ENCODE measurements around the gene PKN1. TPM values are rescaled to one million over a fixed set of nuclear protein-coding genes. Genes with fewer than 3 reads are reported as not detected.
A peak's percentile ranks its signal among the peaks of the same experiment; 100 is the strongest.

Gene PKN1
- total and polyA plus RNA-seq, 2 of the 13 experiments (the other 11 are each of a cell fraction or from before 2014, with no cell fraction given) = 45.7 to 54.5 TPM

- no peak overlapping the region; the same call in 1 of the 2 replicates for H3K4me2 ChIP-seq (ENCODE audit: low read depth, low read length)
- FAIRE-seq (no peak), DNase-seq (ENCODE audit: low spot score) (peak; percentile 71), ATAC-seq (peak; percentile 4; the same call in 2 of the 3 replicates)
- H3K79me2 ChIP-seq (ENCODE audit: insufficient read depth, low read length) = no peaks in the 10 kb centered on the region
- no peaks in the 10 kb centered on the region for H4K20me1 ChIP-seq (ENCODE audit: insufficient read depth, low read length)
- no peak overlapping the region for H2AFZ ChIP-seq (ENCODE audit: low read length)
- no peak overlapping the region for H3K27ac ChIP-seq (ENCODE audit: extremely low read length, insufficient read depth, low read length)
- BruUV-seq (replicated peaks) = no TSS peak
- POLR2A ChIA-PET = interaction anchor here (0.7 to 3.5 kb wide), 3 partner anchors 8 to 47 kb away, joined by 3 to 41 read pairs (median 5); partner anchors contain the start of gene DNAJB1
- H3K4me1 ChIP-seq (ENCODE audit: insufficient read depth, low read length) = peaks cover 98% of the 10 kb centered on the region
- CTCF ChIA-PET (ENCODE audit: low intra/inter-chr PET ratio, low total read pairs) = no interaction called here
- no peaks in the 10 kb centered on the region for H3K36me3 ChIP-seq (replicated peaks in 1 of 2; ENCODE audit: control insufficient read depth in 1 of 2, insufficient read depth in 2 of 2, low read length in 2 of 2)
- H3K9ac ChIP-seq (ENCODE audit: insufficient read depth, low read depth, low read length) = no peak overlapping the region
- H3K4me3 ChIP-seq (replicated peaks in 1 of 3; ENCODE audit: insufficient read depth in 1 of 3, low read depth in 2 of 3, low read length in 3 of 3) = no peak overlapping the region
- 18% methylated on average over 10 of the region's 12 CpGs for WGBS (ENCODE audit: low lambda C conversion rate)
- in situ Hi-C loops (cut with HindIII; ENCODE audit: extremely low pct_ligation_motif_present, low pct_unique_long_range_greater_than_20kb) (no loop called here), intact Hi-C loops (cut with micrococcal nuclease; ENCODE audit: unreplicated experiment) (no loop called here)
- H3K9me3 ChIP-seq (ENCODE audit: low read length) = no peaks in the 10 kb centered on the region
- no peaks in the 10 kb centered on the region for H3K27me3 ChIP-seq (ENCODE audit: control insufficient read depth in 1 of 2, insufficient read depth in 2 of 2, low read length in 2 of 2)
- TF ChIP-seq NR2F1 (CRISPR knock-in tag; IDR thresholded peaks at IDR 0.05) = peak in 1 of 2 experiments; percentile 30; a peak in 1 of 4 replicates
- no peak for TF ChIP-seq SETDB1 (CRISPR knock-in tag; IDR thresholded peaks at IDR 0.05; ENCODE audit: borderline replicate concordance)
- peak; percentile 43; the same call in 1 of the 2 replicates for TF ChIP-seq FOSL2 (CRISPR knock-in tag; IDR thresholded peaks at IDR 0.05)
- TF ChIP-seq DBP (CRISPR knock-in tag; IDR thresholded peaks at IDR 0.05; ENCODE audit: not compliant biosample characterization) = no peak
- TF ChIP-seq RFX1 (IDR thresholded peaks at IDR 0.05) = peak; percentile 33; the same call in 1 of the 2 replicates
- no peak for TF ChIP-seq RFXAP (CRISPR knock-in tag; IDR thresholded peaks at IDR 0.05; ENCODE audit: borderline replicate concordance)
- TF ChIP-seq THRA (CRISPR knock-in tag; IDR thresholded peaks at IDR 0.05; ENCODE audit: borderline replicate concordance) = peak; percentile 59; the same call in 1 of the 2 replicates
- no peak for TF ChIP-seq EP300 (IDR thresholded peaks at IDR 0.05; ENCODE audit: low read depth in 2 of 2, low read length in 2 of 2)
- TF ChIP-seq EP300 (CRISPR knock-in tag; IDR thresholded peaks at IDR 0.05; ENCODE audit: borderline replicate concordance) = no peak
- TF ChIP-seq ZNF33B (CRISPR knock-in tag; IDR thresholded peaks at IDR 0.05) = no peak
- no peak for TF ChIP-seq ZNF616 (CRISPR knock-in tag; IDR thresholded peaks at IDR 0.05; ENCODE audit: low read depth)
- peak; percentile 77 for TF ChIP-seq RARA (CRISPR knock-in tag; IDR thresholded peaks at IDR 0.05)
- TF ChIP-seq KIAA2018 (CRISPR knock-in tag; IDR thresholded peaks at IDR 0.05; ENCODE audit: borderline replicate concordance) = no peak
Measured at GRCh38 chr19:14507704-14508542, 74.8 kb downstream of the PKN1 start.

Data from HepG2 (cell line).